GM10266 (cell line): ENCODE measurements around the gene PRR36.

Experiments used
- DNase-seq: peaks from one replicate; pipeline ENCODE4 v3.0.0; 2012; ENCODE audit errors: extremely low spot score
- TF ChIP-seq, protein P1 (sequence below): IDR thresholded peaks from 2 replicates; pipeline ENCODE4 v1.5.1; 2012; ENCODE audit warnings: mild to moderate bottlenecking, low read depth; ENCODE audit not compliant: control insufficient read depth, insufficient read depth; ENCODE audit errors: missing control alignments

PRR36 gene

DNA sequence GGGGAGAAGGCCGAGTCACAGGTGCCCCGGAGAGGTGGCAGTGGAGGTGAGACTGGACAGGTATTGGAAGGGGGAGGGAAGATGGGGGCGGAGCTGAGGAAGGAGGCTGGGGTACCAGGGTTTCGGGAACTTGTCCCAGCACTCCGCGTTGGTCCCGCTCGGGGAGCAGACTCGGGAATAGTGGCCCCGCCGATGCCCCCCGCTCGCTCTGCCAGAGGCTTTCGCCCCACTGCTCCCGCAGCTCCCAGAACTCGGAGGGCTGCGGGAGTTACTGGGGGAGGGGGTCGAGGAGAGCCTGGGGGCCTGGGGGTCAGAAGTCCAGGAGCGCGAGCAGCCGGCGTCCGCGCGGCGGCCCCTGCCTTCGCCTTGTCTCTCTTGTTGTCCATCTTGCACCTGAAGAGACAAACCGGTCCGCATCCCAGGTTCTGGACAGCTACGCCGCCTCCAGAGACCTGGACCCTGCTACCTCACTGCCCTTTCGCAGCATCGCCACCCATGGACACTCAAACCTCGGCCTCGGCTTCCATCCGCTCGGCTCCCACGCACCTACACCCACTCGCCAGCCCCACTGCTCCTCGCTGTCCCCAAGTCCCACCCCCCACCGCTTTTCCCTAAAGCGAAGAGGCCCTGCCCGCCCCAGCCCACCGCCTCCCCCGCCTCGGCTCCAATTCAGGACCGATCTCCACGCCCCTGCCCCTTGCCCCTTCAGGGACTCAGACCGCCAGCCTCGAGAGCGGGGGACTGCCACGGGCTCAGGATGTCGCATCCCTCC, 700 bp downstream of the PRR36 start:
- TF ChIP-seq, protein P1, sequence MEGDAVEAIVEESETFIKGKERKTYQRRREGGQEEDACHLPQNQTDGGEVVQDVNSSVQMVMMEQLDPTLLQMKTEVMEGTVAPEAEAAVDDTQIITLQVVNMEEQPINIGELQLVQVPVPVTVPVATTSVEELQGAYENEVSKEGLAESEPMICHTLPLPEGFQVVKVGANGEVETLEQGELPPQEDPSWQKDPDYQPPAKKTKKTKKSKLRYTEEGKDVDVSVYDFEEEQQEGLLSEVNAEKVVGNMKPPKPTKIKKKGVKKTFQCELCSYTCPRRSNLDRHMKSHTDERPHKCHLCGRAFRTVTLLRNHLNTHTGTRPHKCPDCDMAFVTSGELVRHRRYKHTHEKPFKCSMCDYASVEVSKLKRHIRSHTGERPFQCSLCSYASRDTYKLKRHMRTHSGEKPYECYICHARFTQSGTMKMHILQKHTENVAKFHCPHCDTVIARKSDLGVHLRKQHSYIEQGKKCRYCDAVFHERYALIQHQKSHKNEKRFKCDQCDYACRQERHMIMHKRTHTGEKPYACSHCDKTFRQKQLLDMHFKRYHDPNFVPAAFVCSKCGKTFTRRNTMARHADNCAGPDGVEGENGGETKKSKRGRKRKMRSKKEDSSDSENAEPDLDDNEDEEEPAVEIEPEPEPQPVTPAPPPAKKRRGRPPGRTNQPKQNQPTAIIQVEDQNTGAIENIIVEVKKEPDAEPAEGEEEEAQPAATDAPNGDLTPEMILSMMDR = no peak
- no peak for DNase-seq

DNA sequence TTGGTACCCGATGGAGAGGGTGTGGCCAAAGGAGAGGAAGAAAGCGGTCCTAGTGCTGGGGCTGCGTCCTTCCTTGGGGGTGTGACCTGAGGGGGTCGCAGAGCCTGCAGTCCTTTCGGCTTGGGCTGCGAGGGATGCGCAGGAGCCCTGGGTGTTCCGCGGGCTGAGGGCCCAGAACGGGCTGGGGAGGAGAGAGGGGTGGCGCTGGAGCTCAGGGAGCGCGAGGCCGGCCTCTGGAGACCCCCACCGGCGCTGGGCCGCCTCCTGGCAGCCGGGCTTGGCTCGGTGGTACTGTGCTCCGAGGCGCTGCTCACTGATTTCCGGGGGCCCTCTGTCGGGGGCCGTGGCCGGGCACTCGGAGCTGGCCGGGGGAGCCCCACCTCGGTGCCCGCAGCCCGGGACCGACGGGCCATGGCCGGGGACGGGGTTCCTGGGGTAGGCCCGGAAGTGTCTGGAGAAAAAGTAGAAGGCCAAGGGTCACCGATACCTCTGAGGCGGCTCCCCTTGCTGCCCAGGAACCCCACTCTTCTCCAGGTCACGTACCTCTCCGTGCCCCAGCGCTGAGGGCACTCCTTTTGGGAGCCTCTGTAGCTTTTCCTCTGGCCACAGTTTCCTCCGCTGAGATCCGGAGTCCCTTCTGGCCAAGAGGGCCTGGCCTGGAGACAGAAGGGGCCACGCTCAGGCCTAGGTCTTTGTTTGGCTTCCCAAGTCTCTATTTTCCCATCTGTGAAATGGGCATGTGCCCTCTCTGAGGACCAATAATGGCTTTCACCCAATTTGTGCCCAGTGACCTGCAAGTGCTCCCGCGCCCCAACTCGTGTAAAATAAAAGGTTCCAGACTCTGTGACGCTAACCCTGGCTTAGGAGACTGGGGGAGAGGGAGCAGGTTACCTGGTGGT, 1.6 kb downstream of the PRR36 start:
- TF ChIP-seq, protein P1 = no peak
- DNase-seq = no peak

DNA sequence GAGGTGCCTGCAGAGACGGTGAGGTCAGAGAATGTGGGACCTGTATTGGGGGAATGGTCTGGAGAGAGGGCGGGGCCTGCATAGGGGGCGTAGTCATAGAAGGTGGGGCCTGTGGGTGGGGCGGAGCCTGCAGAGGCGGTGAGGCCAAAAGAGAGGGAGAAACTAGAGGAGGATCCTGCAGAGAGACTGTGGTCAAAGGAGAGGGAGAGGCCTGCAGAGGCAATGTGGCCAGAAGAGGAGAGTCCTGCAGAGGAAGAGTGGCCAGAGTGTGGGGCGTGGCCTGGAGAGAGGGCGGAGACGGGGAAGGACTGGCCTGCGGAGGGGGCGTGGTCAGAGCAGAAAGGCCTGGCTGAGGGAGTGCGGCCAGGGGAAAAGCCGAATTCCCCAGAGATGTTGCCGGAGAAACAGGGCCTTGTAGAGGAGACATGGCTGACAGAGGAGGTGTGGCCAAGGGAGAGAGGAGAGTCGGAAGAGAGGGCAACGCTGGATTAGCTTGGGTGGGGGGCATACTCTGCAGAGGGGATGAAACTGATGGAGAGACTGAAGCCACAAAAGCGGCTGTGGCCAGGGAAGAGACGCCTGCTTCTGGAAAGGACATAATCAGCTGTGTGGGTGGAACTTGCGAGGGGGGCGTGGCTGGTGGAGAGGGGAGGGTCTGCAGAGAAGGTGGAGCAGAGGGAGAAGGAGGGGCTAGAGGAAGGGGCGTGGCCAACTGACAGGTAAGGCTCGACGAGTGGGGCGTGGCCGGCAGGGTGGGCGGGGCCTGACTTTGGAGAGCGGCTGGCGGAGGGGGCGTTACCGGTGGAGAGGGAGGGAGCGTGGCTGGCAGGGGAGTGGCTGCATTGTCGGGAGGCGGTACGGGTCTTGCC, 2.5 kb downstream of the PRR36 start:
- DNase-seq = peak; percentile 92
- TF ChIP-seq, protein P1 = no peak

DNA sequence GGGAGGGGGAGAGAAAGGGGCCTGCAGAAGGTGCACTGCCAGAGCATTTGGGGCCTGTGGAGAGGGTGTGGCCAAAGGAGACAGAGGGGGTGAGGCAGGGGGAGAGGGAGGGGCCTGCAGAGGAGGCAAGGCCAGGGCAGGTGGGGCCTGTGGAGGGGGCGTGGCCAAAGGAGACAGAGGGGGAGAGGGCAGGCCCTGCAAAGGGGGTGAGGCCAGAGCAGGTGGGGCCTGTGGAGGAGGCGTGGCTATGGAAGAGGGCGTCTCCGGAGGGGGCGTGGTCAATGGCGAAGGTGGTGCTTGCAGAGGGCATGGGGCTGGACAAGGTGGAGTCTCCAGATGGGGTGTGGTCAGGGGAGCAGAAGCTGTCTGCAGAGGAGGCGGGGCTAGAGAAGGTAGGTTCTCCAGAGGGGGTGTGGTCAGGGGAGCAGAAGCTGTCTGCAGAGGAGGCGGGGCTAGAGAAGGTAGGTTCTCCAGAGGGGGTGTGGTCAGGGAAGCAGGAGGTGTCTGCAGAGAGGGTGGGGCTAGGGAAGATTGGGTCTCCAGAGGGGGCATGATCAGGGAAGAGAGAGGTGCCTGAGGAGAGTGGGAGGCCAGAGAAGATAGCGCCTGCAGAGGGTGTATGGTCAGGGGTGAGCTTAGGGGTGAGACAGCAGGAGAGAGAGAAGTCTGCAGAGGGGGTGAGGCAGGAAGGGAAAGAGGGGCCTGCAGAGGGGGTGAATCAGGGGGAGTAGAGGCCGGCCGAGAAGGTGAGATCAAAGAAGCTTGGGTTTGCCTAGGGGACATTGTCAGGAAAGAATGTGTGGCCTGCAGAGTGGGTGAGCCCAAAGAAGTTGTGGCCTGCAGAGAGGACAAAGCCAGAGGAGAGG, 3.4 kb downstream of the PRR36 start:
- TF ChIP-seq, protein P1 = no peak
- DNase-seq = peak; percentile 86

DNA sequence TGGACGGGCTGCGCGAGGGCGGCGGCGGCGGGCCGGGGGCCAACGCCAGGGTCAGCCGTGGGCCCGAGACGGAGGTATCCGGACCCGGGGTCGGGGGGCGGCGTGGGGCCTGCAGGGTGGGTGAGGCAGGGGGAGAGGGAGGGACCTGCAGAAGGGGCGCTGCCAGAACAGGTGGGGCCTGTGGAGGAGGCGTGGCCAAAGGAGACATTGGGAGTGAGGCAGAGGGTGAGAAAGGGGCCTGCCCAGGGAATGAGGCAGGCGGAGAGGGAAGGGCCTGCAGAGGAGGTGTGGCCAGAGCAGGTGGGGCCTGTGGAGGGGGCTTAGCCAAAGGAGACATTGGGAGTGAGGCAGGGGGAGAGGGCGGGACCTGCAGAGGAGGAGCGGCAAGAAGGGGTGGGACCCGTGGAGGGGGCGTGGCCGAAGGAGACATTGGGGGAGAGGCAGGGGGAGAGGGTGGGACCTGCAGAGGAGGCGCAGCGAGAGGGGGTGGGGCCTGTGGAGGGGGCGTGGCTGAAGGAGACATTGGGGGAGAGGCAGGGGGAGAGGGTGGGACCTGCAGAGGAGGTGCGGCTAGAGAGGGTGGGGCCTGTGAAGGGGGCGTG, 4.2 kb downstream of the PRR36 start:
- no peak for DNase-seq
- TF ChIP-seq, protein P1 = no peak

DNA sequence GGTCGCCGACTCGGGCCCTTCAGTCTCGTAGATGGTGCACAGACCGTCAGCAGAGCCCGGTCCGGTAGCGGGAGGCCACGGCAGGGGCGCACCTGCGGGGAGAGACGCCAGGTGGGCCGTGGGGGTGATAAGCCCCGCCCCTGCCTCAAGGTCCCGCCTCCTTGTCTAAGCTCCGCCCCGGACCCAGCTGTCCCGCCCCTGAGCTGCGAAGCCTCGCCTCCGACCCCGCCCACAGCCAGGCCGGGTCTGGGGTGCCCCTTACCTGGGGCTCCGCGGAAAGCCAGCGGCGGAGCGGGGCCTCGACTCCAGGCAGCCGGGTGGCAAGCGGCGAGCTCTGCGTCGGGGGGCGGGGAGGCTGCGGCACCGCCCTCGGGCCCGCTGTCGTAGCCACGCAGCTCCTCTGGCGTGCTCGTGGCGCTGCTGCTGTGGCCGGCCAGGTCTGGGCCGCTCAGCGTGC, 4.7 kb downstream of the PRR36 start:
- DNase-seq = peak; percentile 90
- TF ChIP-seq, protein P1 = peak; percentile 4
